ENCODE results near the gene SYNDIG1L. TPM values are rescaled to one million over a fixed set of nuclear protein-coding genes. Genes with fewer than 3 reads are reported as not detected.
A peak's percentile ranks its signal among the peaks of the same experiment; 100 is the strongest.

SYNDIG1L gene
- total RNA-seq, 1 donor from 2014 or later: 0.24 TPM

DNA sequence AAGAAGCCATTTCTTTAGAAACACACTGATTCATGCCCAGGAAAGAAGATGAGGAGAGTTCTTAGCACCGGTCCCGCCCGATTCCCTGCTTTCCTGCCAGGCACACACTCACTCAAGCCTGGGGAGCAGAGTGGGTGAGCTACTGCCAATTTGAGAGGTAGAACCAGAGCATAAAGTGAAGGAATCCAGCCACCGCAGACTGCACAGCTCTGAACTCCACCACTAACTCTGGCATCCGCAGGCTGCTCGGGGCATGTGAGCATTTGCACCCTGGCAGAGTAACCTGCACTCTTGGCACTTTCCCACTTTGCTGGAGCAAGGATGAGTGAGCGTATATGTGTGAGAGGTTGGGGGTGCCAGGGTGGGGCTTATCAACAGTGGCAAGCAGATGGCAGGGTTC is 4.0 kb upstream of the SYNDIG1L start:
- DNase-seq (ENCODE audit: low read depth): no peak

DNA sequence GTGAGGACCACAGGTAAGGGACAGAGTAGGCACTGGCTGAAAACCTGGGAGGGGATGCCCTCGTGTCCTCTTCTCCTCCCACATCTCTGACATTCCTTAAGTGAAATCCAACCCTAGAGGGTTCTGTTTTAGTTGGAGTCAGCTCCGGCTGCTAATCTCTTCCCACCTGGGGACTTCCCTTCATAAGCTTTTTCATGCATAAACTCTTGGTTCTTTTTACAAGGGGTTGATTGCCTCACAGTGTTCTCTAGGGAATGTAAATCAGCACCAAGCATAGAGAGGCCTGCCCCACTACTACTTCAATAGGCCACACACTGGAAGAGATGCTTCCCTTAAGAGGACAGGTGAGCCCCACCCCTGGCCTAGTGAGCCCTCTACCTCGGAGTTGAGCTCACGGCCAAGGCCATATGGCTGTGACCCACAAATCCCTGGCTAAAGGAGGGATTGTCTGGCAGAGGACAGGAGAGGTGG is 3.2 kb upstream of the SYNDIG1L start:
- no peak for DNase-seq (ENCODE audit: low read depth)

DNA sequence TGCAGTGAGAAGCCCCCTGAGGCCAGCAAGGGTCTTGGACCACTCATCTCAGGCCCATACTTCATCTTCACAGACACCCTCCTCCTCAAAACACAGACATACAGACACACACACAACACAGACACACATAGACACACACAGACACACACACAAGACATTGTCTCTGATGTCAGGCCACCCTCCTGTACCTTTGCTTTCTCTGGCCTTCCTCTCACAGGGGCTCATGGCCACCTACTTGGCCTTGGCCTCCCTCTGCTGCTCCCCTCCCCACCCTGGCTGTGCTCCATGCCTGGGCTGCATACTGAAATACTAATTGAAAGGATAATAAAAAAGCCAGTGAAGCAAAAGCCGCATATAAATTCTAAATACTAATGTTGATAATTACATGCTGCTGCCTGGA is 1.6 kb upstream of the SYNDIG1L start:
- no peak for DNase-seq (ENCODE audit: low read depth)

DNA sequence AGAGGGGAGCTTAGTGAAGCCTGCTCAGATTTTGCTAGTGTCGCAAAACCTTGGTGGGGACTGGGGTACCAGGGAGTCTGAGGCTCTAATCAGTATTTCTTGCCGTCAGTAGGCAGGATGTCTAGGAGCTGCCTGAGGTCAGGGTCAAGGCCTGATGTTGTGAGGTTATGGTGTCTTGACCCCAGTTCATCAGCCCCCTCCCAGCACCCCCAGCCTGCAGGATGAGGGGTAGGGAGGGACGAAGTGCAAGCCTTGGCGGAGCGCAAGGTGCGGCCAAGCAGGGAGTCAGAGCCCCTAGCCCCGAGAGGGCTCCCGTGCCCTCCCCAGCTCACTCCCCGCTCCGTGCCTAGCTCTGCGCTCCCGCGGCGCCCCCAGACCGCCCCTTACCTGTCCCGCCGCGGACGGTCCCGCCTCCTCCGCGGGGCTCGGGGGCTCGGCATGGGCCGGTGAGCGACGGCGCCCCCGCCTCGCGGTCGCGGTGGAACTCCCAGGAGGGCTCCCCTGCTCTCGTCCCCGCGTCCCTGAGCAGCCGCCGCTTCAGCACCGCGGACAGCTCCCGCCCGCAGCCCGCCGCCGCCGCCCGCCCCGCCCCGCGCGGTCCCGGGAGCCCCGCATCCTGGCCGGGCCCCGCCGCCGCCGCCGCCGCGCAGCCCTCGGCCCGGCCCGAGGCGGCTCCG is 347 bp downstream of the SYNDIG1L start:
- DNase-seq (ENCODE audit: low read depth): peak; percentile 22

DNA sequence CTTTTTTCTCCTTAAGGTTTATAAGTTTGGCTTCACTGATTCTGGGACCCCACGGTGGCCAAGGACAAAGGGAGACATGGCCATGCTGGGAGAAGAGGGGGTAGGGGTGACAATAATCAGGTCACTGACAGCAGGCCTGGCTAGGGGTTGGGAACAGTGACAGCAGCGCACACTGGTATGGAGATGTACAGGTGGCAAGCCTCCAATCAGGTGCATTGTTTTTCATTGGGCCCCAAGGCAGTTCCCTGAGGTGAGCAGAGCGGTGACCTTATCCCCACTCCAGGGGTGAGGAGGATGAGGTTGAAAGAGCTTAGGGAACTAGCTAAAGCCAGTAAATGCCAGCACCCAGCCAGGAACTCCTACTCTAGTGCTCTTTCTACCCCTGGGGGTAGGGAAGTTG is 1.4 kb downstream of the SYNDIG1L start:
- no peak for DNase-seq (ENCODE audit: low read depth)

DNA sequence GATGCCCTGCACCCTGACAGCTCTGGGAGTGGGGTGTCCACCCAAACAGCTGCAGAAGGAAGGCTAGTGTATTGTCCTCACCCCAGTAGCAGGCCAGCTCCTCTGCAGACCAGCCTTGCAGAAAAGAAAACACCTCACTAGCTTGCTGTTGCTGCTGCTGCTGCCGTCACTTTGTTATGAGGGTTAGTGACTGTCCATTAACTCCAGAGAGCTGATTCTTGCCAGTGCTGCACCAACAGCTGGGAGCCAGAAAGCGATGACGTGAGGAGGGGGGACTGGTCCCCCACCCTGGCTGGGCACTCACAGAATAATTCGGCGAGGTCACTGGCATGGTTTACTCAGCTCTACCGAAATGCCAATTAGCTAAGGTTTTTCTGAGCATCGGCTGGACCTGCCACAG is 2.8 kb downstream of the SYNDIG1L start:
- no peak for DNase-seq (ENCODE audit: low read depth)

DNA sequence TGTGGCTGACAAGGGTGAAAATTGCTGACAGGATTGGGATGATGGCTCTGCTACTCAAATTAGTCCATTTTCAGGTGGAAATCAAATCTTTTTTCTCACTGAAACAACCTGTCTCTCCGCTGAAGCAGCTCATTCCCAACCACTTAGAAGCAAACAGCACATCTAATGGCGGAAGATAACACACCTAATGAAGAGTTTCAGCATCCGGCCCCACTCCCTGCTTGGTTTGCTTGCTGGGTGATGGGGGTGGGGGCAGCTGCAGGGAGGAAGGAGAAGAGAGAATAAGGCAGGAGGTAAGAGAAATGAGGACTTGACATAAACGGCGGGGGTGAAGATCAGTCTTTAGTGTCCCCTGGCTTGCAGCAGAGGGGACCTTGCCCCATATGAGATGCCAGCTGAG is 4.0 kb downstream of the SYNDIG1L start:
- no peak for DNase-seq (ENCODE audit: low read depth)

DNA sequence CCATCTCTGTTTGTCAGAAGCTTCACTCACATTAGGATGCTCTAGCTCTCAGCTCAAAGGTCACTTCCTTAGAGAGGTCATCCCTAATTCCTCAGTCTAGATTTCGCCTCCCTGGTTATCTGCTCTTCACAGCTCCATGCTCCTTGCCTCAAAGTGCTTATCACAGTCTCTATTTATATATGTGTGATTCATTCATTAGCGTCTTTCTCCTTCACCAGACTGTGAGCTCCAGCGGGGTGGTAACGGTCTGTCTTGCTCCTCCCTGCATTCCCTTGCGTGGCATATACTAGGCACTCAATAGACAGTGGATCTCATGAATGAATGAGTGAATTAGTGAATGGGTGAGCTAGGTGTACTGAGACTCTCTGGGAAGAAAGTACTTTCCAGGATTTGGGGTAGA is 6.9 kb downstream of the SYNDIG1L start:
- DNase-seq (ENCODE audit: low read depth): no peak

DNA sequence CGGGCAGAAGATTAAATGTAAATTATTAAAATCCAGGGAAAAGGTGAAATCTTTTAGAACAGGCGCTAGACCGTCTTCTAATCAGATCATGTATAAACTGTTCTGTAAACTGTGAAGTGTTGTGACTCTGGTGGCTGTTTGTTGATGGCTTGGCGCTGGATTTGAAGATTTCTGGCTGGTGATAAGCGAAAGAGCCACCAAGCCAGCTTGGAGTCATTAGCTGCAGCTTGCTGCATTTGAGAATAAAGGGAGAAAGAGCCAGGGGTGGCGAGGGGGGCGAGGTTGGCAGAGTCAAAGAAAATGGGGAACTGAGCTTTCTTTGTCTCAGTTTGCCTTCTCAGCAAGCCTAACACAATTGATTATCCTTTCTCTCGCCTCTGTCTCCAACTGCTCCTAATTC is 8.0 kb downstream of the SYNDIG1L start:
- DNase-seq (ENCODE audit: low read depth): no peak

DNA sequence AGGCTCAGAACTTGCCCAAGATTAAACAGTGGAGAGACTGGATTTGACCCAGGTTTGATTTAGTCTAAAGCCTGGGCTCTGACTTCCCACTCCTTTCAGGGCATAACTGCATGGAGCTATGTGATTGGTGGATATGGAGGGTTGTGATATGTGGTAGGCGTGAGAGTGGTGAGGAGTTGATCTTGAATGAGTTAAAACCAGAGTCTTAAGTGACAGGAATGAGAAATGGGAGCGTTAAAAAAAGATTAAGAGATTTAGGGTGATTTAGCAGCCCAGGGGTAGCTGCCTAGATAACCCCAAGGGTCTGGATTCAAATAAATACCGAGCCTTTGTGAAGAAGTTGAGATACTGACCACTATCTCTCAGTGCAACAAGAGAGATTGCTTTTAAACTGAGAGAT is 8.4 kb downstream of the SYNDIG1L start:
- no peak for DNase-seq (ENCODE audit: low read depth)

DNA sequence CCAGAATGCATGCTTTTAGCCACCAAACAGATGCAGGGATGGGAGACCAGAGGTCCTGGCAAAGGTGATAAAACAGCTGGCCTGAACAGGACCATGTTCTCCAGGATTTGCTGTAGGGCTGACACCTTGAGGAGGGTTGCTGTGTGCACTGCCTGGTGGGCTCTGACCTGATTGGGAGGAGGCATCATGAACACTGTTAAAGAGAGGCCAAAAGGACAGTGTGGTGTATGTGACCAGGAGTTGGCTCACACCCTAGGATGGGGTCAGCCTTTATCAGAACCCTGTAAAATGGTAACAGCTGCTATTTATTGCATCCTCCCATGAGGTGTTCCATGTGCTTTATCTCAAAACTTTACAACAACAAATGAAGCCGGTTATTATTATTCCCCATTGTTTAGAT is 8.8 kb downstream of the SYNDIG1L start:
- no peak for DNase-seq (ENCODE audit: low read depth)

DNA sequence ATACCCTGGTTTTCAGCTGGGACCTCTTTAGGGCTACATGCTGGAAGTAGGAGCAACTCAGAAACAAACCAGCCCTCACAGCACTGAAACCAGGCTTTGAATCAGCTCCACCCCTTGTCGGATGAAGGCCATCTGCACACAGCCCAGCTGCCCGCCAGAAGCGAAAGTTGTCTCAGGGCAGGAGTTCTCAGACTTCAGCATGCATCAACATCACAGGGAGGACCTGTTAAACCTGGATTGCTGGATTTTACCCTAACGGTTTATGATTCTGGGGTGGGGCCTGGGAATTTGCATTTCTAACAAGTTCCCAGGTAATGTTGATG is 10.9 kb downstream of the SYNDIG1L start:
- no peak for DNase-seq (ENCODE audit: low read depth)

DNA sequence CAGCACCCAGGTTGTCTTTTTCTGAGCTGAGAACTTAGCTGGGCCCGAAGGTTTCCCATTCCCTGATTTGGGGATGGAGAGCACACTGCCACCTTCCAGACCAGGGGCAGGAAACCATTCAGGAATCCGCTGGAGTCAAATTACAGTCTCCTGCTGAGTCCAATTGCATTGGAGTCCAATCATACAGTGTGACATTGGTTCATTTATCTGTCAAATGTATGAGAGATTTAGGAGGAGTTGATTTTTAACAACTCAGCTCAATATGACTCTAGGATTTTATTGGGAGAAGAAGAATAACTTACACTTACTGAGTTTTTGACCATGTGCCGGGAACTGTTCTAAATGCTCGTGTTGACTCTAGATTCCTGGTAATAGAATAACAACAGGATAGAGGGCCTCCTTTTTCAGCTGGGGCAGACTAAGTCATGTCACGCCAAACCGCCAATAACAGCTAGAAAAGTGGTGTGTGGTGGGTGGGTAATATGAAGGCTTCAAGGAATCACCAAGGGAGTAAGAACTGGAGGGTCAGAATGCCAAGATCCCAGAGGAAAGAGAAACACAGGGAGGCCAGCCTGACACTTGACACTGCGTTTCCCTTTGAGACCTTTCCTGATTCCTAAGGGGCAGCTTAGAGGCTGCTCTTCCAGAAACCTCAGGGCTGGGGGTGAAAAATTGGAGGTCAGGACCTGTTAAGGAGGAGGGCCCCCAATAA is 11.5 kb downstream of the SYNDIG1L start:
- DNase-seq (ENCODE audit: low read depth): no peak

DNA sequence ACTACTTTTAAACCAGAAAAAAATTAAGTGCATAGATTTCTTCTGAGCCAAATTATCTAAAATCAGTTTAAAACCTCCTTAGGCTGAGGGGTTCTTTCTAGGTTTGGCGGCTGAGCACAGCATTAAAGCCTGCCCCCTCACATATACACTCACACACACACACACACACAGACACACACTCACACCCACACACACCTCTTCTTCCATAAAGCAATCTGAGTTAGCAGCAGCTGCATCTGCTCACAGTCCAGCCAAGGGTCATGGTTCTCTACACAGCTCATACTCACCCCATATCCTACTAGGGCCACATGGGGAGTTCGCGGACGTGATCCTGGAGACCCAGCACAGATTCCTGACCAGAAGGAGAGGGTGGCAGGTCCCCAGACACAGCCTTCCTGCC is 12.4 kb downstream of the SYNDIG1L start:
- DNase-seq (ENCODE audit: low read depth): no peak

DNA sequence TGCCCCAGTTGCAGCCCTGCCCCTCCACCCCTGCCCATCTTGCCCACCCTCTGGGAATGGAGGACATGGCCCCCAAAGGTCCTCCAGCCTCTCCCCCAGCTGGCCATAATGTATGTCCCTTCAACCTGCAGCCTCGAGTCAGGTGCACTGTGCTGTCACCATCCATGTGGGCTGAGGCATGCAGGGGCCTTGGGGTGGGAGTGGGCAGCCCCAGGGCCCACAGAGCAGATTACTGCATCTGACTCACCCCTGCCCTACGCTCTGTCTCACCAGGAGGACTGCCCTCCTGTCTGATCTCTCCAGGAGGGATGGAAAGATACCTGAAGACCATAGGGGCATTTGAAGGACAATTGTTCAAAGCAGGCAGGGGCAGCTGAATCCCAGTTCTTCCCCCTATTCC is 13.3 kb downstream of the SYNDIG1L start:
- no peak for DNase-seq (ENCODE audit: low read depth)

DNA sequence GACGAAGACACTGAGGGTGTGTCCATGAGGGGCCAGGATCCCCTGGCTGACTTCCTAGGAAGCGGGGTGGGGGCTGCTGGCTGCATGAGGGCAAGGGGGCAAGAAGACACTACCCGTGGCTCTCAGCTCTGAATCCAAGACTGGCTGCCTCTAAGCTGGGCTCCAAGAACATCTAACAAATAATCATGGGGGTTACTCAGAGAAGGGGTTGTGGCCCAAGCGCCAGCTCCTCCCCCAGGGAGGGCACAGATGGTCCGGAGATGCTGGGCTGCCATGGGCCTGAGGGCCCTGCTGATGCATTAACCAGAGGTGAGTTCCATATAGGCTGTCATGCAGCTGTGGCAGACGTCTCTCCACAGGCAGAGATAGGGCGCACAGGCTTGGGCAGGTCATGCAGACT is 14.3 kb downstream of the SYNDIG1L start:
- no peak for DNase-seq (ENCODE audit: low read depth)

DNA sequence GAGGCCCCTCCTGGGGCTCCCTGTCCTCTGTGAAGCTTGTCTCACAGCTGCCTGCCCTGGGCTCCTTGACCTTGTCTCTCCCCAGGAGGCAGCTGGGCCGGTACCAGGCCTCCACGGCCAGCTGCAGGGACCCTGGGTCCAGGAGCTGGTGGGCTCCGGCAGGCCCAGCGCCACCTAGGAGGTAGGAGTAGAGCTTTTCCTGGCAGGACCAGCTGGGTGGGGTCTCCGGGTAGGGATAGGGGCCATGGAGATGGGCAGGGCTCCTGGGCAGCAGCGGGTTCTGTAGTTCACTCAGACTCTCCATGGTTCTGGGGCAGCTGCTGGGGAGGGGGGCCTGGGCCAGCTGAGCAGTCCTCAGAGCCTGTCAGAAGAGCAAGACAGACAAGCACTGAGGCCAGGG is 16.6 kb downstream of the SYNDIG1L start:
- no peak for DNase-seq (ENCODE audit: low read depth)

DNA sequence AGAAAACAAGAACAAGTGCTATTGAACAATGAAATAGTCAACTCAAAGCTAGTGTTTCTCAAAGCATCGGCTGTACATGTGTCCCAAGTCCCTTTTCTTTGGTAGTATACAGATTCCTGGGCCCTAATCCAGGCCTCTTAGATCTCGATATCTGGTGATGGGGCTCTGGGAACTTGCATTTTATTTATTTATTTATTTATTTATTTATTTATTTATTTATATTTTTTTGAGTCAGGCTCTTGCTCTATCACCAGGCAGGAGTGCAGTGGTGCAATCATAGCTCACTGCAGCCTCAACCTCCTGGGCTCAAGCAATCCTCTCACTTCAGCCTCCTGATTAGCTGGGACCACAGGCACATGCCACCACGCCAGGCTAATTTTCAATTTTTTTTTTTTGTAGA is 17.1 kb downstream of the SYNDIG1L start:
- DNase-seq (ENCODE audit: low read depth): no peak

DNA sequence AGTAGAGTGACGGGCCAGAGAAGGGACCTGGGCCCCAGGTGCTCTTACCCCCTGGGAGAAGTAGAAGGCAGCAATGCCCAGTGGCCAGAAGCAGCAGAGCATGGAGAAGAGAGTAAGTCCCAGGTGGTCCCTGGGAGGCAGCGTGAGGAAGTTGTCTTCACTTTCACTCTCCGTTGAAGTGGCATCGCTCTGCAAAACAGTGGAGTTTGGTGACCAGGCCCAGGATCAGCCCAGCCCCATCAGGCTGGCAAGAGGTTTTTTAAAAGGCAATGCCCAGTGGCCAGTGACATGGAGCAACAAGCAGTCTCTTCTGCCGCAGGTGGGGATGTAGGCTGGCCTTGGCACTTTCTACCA is 18.2 kb downstream of the SYNDIG1L start:
- DNase-seq (ENCODE audit: low read depth): no peak

DNA sequence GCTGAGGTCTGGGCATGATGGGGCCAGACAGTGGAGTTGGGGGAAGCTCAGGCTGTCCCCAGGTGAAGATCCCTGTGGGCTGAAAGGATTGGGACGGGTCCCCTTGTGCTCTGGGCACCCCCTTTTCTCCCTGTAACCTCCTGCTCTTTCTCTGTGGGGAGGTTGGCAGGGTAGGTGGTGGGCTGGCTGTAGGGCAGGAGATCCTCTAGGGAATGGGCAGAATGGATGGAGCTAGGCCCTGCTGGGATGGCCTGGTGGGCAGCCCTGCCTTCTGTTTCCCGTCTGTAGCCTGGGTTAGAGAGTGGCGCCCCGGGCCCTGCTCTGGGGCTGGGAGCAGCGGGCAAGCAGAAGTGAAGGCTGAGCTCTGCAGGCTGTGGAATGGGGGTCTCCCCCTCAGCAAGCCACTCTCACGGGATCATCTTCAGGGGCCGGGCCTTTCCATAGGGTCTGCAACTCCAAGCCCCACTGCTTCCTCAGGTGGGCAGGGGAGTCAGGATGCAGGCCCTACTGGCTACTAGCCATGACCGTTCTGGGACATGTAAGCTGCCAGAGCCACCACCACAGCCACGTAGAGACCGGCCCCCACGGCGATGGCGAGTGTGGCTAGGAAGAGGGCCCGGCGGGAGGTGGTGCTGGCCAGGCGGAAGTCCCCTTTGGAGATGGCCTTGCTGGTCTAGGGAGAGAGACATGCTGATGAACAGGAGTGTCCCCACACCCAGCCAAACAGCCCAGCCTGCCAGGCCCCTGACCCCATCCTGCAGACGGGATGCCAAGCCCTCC is 18.8 kb downstream of the SYNDIG1L start:
- DNase-seq (ENCODE audit: low read depth): no peak

DNA sequence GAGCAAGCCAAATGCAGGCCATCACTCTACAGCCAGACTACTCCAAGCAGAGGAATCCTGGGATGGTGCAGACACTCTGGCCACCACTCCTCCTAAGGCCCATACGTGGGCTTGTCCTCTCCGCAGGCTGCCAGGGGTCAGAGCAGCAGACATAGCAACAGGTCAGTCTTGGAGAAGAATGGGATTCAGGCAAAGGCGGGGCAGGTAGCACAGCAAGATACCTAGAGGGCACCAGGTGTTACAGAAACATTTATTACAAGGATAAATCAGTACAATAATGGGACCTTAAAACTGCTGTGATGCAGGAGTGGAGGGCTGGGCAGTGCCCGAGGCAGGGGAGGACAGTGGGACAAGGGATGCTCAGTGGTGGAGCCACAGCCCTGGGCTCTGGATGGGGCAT is 20.3 kb downstream of the SYNDIG1L start:
- DNase-seq (ENCODE audit: low read depth): no peak

DNA sequence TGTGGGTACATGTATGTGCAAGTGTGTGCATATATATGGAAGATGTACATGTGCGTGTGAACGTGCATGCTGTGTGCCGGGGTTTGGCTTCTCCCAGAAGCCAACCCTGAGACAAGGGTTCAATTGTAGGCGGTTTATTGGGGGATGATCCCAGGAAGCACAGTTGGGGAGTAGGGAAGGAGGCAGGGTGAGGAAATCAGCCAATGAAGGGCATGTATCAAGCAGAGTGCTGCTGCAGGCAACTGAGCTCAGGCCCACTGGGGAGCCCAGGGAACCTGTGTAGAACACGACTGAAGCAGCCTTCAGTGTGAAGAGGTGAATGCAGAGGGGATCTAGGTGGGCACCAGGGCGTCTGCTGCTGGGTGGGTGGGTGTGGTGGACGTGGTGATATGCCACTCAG is 21.6 kb downstream of the SYNDIG1L start:
- no peak for DNase-seq (ENCODE audit: low read depth)
